GM19238 (cell line): ENCODE data around the gene ZNF511.

Source experiments
- DNase-seq: peaks from one replicate; pipeline ENCODE4 v3.0.0; 2011; ENCODE audit warnings: low spot score; ENCODE audit not compliant: insufficient read length

Gene ZNF511

GRCh38 chr10:133274751-133275683, 33.7 kb upstream of the ZNF511 start:
- peak; percentile 92 for DNase-seq

GRCh38 chr10:133275684-133276092, 33.0 kb upstream of the ZNF511 start:
- peak; percentile 79 for DNase-seq

- peak; percentile 47 for DNase-seq
These were observed 32.6 kb upstream of the ZNF511 start for GRCh38 chr10:133276100-133276434.

DNA sequence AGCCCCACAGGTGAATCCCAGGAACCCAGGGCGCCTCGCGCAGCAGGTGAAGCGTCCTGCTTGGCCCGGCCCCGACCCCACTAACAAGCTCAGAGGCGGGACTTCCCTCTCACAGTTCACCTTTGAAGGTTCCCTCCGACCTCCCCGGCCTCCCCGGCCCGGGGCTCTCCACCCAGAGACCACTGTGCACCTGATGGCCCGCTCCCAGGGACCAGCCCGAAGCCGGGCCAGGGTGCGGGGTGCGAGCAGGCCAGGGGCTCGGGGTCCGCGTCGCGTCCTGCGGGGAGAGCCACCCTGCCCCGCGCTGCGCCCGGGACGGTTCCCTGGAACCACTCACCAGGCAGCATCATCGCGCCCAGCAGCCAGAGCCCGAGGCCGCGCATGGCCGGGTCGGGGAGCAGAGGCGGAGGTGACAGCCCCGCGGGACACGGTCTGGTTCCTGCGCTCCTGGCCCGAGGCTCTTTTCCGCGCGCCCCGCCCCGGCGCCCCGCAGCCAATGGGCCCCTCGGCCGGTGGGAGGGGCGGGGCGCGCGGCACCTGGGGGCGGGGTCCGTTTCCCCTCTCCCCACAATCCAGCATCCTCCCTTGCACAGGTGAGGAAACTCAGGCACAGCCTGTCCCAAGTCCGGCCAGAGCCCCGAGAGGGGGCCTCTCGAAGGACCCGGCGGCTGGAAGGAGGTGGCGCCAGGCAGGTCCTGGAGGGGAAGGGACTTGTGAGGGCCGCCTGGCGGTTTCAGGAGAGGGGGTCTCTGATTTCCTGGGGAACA, 32.1 kb upstream of the ZNF511 start, which contains the start of gene ADAM8:
TSS of gene ADAM8 (minus strand) at position 434 of the 767 bp plus-strand sequence. CDS start at position 383, 51 bp downstream.
- DNase-seq = peak; percentile 95

GRCh38 chr10:133277277-133277992, 31.3 kb upstream of the ZNF511 start:
- DNase-seq = no peak

GRCh38 chr10:133277993-133278576, 30.6 kb upstream of the ZNF511 start:
- no peak for DNase-seq

- peak; percentile 87 for DNase-seq
These were observed 30.0 kb upstream of the ZNF511 start for GRCh38 chr10:133278577-133279265.

- no peak for DNase-seq
These were observed 29.1 kb upstream of the ZNF511 start for GRCh38 chr10:133279326-133280226.

DNA sequence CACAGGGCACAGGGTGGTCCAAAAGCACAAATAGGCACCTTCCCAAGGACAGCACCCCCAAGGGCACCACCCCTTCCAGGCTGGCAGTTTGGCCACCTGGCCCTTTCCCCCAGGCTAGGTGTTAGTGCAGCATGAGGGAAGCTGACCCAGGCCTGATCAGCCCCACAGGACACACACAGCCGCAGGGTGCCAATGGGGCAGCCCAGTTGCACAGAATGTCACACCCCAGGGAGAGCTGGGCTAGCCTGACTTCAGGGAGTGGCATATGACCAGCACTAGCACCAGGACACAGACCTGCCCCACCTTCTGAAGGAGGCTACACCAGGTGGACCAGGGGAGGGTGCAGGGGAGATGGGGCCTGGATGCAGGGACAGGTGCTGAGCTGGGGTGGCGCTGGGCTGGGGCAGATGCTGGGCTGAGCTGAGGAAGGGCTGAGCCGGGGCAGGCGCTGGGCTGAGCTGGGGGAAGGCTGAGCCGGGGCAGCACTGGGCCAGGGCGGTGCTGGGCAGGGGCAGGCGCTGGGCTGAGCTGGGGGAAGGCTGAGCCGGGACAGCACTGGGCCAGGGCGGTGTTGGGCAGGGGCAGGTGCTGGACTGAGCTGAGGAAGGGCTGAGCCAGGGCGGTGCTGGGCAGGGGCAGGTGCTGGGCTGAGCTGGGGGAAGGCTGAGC, 28.2 kb upstream of the ZNF511 start:
- no peak for DNase-seq

- DNase-seq = no peak
These were observed 27.6 kb upstream of the ZNF511 start for GRCh38 chr10:133281084-133281483.

DNA sequence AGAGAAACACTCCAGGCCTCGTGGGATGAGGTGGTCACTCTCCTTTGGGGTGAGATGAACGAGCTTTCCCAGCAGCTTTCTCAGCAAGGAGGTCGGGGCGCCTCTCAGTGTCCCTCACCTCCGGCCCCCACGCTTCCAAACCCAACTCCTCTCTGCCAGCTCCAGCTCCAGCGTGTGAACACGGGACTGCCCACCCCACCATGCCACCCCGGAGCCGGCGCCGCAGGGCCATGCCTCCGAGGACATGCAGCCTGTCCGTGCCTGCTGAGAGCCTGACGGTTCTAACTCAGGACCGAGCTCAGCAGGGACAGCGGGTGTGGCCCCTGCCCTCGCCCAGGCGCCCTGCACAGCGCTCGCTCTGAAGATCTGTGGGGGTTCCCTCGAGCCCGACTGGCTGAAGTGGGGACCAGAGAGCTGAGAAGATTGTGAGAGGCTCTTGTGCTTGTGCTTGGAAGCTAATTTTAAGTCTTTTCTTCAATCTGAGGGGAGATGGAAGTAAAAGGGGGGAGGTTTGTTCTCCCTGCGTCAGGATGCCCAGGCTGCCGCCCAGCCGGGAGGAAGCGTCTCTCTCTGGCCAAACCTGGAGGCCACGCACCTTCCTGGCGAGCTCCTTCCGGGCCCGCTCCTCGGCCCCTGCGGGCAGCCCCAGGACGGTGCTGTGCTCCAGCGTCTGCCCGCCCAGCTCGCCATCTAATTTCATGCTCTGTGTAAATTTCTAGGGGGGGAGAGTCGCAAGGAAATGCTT, 26.9 kb upstream of the ZNF511 start:
- DNase-seq = no peak

GRCh38 chr10:133282846-133283390, 25.8 kb upstream of the ZNF511 start:
- no peak for DNase-seq

GRCh38 chr10:133283931-133284330, 24.8 kb upstream of the ZNF511 start:
- DNase-seq = no peak

GRCh38 chr10:133285217-133285616, 23.5 kb upstream of the ZNF511 start:
- no peak for DNase-seq

DNA sequence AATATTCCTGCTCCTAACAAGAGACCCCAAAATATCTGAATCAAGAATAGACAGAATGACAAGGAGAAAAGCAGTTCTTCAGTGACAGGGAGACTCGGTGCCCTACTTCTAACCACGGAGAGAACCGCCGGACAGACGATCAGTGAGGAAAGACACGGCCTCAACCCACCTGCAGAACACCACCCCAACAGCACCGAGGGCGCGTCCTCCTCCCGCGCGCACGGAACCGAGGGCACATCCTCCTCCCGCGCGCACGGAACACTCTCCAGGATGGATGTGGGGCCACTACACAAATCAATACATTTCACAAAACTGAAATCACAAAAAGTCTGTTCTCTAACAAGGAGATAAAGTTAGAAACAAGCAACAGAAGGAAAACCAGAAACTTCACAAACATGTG, 22.3 kb upstream of the ZNF511 start:
- DNase-seq = no peak

GRCh38 chr10:133287832-133288500, 20.7 kb upstream of the ZNF511 start:
- no peak for DNase-seq

DNA sequence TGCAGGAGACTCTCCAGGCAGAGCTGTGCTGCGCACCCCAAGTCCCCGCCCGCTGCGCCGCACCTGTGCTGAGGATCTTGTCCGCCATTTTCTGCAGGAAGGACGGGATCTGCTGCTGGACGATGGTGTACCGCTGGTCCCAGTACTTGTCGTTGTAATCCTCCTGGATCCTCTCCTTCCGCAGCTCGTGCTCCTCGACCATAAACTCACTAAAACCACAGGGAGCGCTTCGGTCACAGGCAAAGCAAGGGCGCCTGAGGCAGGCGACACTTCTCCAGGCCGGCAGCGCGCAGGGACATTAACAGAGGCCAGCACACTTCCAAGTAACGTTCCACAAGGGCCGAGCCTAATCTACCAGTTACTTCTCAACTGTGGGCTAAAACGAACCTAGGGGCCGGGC, 19.0 kb upstream of the ZNF511 start:
- DNase-seq = no peak
